GM23338 (cell line): ENCODE measurements around the gene TRIM15. TPM values are rescaled to one million over a fixed set of nuclear protein-coding genes. Genes with fewer than 3 reads are reported as not detected.
A peak's percentile ranks its signal among the peaks of the same experiment; 100 is the strongest.

Experiments
- ATAC-seq: fragments of 200-7000 bp; cut with Tn5 transposase; 3 replicates; pipeline ENCODE4 v1.9.1; 2020
- DNase-seq: peaks from one replicate; pipeline ENCODE4 v3.0.0-alpha.2; 2015; ENCODE audit warnings: low spot score
- H2AFZ ChIP-seq: fragments of 200-600 bp; sonication (generic); 2 replicates; pipeline ENCODE4 v1.8.0; 2016; ENCODE audit warnings: antibody characterized with exemption, mild to moderate bottlenecking, moderate library complexity
- H3F3A ChIP-seq: fragments of 200-600 bp; sonication (generic); replicated peaks from 2 replicates; pipeline ENCODE4 v1.8.0; 2017; ENCODE audit warnings: antibody characterized with exemption, mixed run types, low read depth
- H3K27ac ChIP-seq: fragments of 200-600 bp; sonication (generic); 2 replicates; pipeline ENCODE4 v1.6.1; 2016; ENCODE audit warnings: low read depth
- H3K27me3 ChIP-seq: fragments of 200-600 bp; sonication (generic); 2 replicates; pipeline ENCODE4 v1.8.0; 2016; ENCODE audit warnings: mild to moderate bottlenecking, mixed run types, moderate library complexity; ENCODE audit not compliant: insufficient read depth
- H3K36me3 ChIP-seq: fragments of 200-600 bp; sonication (generic); 2 replicates; pipeline ENCODE4 v1.8.0; 2016; ENCODE audit warnings: mild to moderate bottlenecking; ENCODE audit not compliant: insufficient read depth
- H3K4me1 ChIP-seq: fragments of 200-600 bp; sonication (generic); 2 replicates; pipeline ENCODE4 v1.8.0; 2016; ENCODE audit warnings: mild to moderate bottlenecking, moderate library complexity; ENCODE audit not compliant: insufficient read depth
- H3K4me2 ChIP-seq: fragments of 200-600 bp; sonication (generic); 2 replicates; pipeline ENCODE4 v1.7.1; 2017; ENCODE audit warnings: mixed run types
- H3K4me3 ChIP-seq: fragments of 200-600 bp; sonication (generic); 2 replicates; pipeline ENCODE4 v1.6.1; 2016; ENCODE audit warnings: mixed run types
- H3K79me2 ChIP-seq: fragments of 200-600 bp; sonication (generic); replicated peaks from 2 replicates; pipeline ENCODE4 v1.8.0; 2017; ENCODE audit warnings: mild to moderate bottlenecking; ENCODE audit not compliant: insufficient read depth
- H3K9me2 ChIP-seq: fragments of 200-600 bp; sonication (generic); 2 replicates; pipeline ENCODE4 v1.8.0; 2017; ENCODE audit not compliant: insufficient read depth
- H4K20me1 ChIP-seq: fragments of 200-600 bp; sonication (generic); replicated peaks from 2 replicates; pipeline ENCODE4 v1.8.0; 2017; ENCODE audit warnings: mild to moderate bottlenecking; ENCODE audit not compliant: insufficient read depth
- H3K27ac Mint-ChIP-seq: 2 replicates; pipeline ENCODE4 v1.8.0; 2020; ENCODE audit warnings: inconsistent platforms, mild to moderate bottlenecking, moderate library complexity, mixed read lengths
- H3K27me3 Mint-ChIP-seq: 3 replicates; pipeline ENCODE4 v1.8.0; 2022; ENCODE audit warnings: low read depth, mild to moderate bottlenecking, moderate library complexity, mixed read lengths, inconsistent platforms; ENCODE audit not compliant: insufficient read depth, poor library complexity
- H3K36me3 Mint-ChIP-seq: 3 replicates; pipeline ENCODE4 v1.8.0; 2021; ENCODE audit warnings: low read depth, mild to moderate bottlenecking, inconsistent platforms, moderate library complexity, mixed read lengths
- H3K4me1 Mint-ChIP-seq: 3 replicates; pipeline ENCODE4 v1.8.0; 2020; ENCODE audit warnings: mild to moderate bottlenecking, inconsistent platforms, mixed read lengths
- H3K4me3 Mint-ChIP-seq: 3 replicates; pipeline ENCODE4 v1.8.0; 2021; ENCODE audit warnings: moderate library complexity, mild to moderate bottlenecking, inconsistent platforms, mixed read lengths
- H3K9me3 Mint-ChIP-seq: 3 replicates; pipeline ENCODE4 v1.8.0; 2020; ENCODE audit warnings: moderate library complexity, mild to moderate bottlenecking, inconsistent platforms, mixed read lengths
- EZH2 ChIP-seq: fragments of 200-600 bp; sonication (generic); IDR thresholded peaks from one replicate; pipeline ENCODE4 v1.8.0; 2017; ENCODE audit warnings: antibody characterized with exemption, mild to moderate bottlenecking, low read depth; ENCODE audit not compliant: unreplicated experiment
- EZH2phosphoT487 ChIP-seq: fragments of 200-600 bp; sonication (generic); IDR thresholded peaks from one replicate; pipeline ENCODE4 v1.8.1; 2018; ENCODE audit warnings: antibody characterized with exemption; ENCODE audit not compliant: unreplicated experiment
- NANOG ChIP-seq: IDR thresholded peaks from 2 replicates; pipeline ENCODE4 v1.6.1; 2016; ENCODE audit warnings: antibody characterized with exemption, borderline replicate concordance
- POLR2AphosphoS5 ChIP-seq: IDR thresholded peaks from 2 replicates; pipeline ENCODE4 v1.6.1; 2016; ENCODE audit warnings: antibody characterized with exemption, low read depth
- STAT1 ChIP-seq: IDR thresholded peaks from one replicate; pipeline ENCODE4 v1.6.1; 2016; ENCODE audit warnings: antibody characterized with exemption; ENCODE audit not compliant: unreplicated experiment
- ZNF331 ChIP-seq: fragments of 250-450 bp; sonication (Bioruptor Pico); IDR thresholded peaks from 2 replicates; pipeline ENCODE4 v1.5.0; 2020; ENCODE audit warnings: low read depth, mild to moderate bottlenecking, moderate library complexity
- polyA plus RNA-seq: library from polyadenylated mRNA; unstranded; fragments of >200 nt; fragmentation: Nextera tagmentation; extraction: Ambion mirVana; gene quantifications from 2 replicates; pipeline ENCODE4 v1.2.1, GENCODE V29; 2016
- total RNA-seq: library from RNA; depleted of rRNA; stranded (reverse); fragments of >200 nt; shearing (Covaris generic); gene quantifications from 2 replicates; pipeline ENCODE4 v1.2.3, GENCODE V29; 2014
- TF ChIP-seq, protein P1 (sequence below): IDR thresholded peaks from 2 replicates; pipeline ENCODE4 v1.6.1; 2016; ENCODE audit warnings: antibody characterized with exemption
- TF ChIP-seq, protein P2 (sequence below): fragments of 250-450 bp; sonication (Bioruptor Pico); IDR thresholded peaks from 2 replicates; pipeline ENCODE4 v1.5.0; 2020; ENCODE audit warnings: mild to moderate bottlenecking, moderate library complexity
- TF ChIP-seq, protein P3 (sequence below), 2 experiments: fragments of 200-600 bp in 1 of 2; sonication (generic) in 1 of 2; conservative IDR thresholded peaks; 2 replicates each; pipeline versions ENCODE4 v1.5.1 to v1.6.1; 2016 to 2017; ENCODE audit warnings: antibody characterized with exemption in 2 of 2, low read depth in 2 of 2, mild to moderate bottlenecking in 2 of 2, moderate library complexity in 1 of 2

TRIM15 gene
- total and polyA plus RNA-seq, 2 experiments from 2014 or later = 0.21 to 1.0 TPM

DNA sequence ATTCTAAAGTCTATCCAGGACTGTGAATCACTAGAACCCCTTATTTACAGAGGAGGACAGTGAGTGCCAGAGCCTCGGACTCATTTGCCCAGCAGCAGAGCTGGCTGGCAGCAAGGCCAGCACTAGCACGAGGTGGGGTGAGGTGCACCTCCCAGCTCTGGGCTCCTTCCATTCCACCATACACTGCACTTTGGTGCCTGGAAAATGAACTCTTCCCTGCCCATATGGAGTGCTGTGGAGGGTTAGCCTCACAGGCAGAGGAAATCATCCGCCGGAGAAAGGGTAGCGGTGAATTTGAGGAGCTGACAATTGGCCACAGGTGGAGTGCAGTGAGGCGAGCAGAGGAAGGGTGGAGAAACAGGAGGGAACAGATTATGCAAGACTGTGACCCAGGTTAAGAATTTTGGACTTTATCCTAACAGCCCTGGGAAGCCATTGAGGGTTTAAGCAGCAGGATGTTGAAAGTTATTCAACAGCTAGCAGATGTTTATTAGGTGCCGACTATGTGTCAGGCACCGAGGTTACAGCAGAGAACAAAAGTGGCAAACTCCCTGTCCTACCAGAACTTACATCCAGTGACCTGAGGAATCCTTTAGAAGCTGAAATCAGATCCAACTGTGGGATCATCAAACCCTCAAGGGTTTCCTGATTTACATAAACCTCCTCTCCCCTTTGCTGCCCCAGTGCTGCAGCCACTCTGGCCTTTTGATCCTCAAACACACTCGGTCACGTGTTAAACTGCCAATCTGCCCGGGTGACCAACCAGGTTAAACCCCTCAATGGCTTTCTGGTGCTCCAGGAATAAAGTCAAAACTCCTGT lies 43.7 kb downstream of the TRIM15 start:
- Mint-ChIP-seq H3K9me3 (no peaks in the 10 kb centered on the region), H3K27me3 (peaks cover 5% of the 10 kb centered on the region), H3K27ac (0 out of 2 replicates have a peak overlapping the region, but pooled peaks have one; percentile 33), H3K4me3 (peak overlapping the region; percentile 3; the same call in 1 of the 3 replicates), H3K4me1 (peaks cover 51% of the 10 kb centered on the region), H3K36me3 (no peaks in the 10 kb centered on the region; the same call in 1 of the 3 replicates)
- Histone ChIP-seq H3K4me1 (peaks cover 45% of the 10 kb centered on the region), H3K4me2 (peak overlapping the region; percentile 66), H3K27ac (peak overlapping the region; percentile 74; the same call in 1 of the 2 replicates), H3K4me3 (no peak overlapping the region; the same call in 1 of the 2 replicates), H2AFZ (no peak overlapping the region), H3K27me3 (no peaks in the 10 kb centered on the region), H3K79me2 (peaks cover 74% of the 10 kb centered on the region), H3F3A (no peaks in the 10 kb centered on the region; the same call in 1 of the 2 replicates), H3K36me3 (no peaks in the 10 kb centered on the region), H3K9me2 (no peaks in the 10 kb centered on the region), H4K20me1 (peaks cover 28% of the 10 kb centered on the region)
- DNase-seq (peak; percentile 55), ATAC-seq (peak; percentile 74)
- no peak for TF ChIP-seq POLR2AphosphoS5
- no peak for TF ChIP-seq STAT1
- TF ChIP-seq, protein P1, sequence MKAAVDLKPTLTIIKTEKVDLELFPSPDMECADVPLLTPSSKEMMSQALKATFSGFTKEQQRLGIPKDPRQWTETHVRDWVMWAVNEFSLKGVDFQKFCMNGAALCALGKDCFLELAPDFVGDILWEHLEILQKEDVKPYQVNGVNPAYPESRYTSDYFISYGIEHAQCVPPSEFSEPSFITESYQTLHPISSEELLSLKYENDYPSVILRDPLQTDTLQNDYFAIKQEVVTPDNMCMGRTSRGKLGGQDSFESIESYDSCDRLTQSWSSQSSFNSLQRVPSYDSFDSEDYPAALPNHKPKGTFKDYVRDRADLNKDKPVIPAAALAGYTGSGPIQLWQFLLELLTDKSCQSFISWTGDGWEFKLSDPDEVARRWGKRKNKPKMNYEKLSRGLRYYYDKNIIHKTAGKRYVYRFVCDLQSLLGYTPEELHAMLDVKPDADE = no peak
- TF ChIP-seq EZH2phosphoT487 = no peak
- TF ChIP-seq ZNF331 (CRISPR knock-in tag) = no peak
- no peak for TF ChIP-seq EZH2
- TF ChIP-seq, protein P2, sequence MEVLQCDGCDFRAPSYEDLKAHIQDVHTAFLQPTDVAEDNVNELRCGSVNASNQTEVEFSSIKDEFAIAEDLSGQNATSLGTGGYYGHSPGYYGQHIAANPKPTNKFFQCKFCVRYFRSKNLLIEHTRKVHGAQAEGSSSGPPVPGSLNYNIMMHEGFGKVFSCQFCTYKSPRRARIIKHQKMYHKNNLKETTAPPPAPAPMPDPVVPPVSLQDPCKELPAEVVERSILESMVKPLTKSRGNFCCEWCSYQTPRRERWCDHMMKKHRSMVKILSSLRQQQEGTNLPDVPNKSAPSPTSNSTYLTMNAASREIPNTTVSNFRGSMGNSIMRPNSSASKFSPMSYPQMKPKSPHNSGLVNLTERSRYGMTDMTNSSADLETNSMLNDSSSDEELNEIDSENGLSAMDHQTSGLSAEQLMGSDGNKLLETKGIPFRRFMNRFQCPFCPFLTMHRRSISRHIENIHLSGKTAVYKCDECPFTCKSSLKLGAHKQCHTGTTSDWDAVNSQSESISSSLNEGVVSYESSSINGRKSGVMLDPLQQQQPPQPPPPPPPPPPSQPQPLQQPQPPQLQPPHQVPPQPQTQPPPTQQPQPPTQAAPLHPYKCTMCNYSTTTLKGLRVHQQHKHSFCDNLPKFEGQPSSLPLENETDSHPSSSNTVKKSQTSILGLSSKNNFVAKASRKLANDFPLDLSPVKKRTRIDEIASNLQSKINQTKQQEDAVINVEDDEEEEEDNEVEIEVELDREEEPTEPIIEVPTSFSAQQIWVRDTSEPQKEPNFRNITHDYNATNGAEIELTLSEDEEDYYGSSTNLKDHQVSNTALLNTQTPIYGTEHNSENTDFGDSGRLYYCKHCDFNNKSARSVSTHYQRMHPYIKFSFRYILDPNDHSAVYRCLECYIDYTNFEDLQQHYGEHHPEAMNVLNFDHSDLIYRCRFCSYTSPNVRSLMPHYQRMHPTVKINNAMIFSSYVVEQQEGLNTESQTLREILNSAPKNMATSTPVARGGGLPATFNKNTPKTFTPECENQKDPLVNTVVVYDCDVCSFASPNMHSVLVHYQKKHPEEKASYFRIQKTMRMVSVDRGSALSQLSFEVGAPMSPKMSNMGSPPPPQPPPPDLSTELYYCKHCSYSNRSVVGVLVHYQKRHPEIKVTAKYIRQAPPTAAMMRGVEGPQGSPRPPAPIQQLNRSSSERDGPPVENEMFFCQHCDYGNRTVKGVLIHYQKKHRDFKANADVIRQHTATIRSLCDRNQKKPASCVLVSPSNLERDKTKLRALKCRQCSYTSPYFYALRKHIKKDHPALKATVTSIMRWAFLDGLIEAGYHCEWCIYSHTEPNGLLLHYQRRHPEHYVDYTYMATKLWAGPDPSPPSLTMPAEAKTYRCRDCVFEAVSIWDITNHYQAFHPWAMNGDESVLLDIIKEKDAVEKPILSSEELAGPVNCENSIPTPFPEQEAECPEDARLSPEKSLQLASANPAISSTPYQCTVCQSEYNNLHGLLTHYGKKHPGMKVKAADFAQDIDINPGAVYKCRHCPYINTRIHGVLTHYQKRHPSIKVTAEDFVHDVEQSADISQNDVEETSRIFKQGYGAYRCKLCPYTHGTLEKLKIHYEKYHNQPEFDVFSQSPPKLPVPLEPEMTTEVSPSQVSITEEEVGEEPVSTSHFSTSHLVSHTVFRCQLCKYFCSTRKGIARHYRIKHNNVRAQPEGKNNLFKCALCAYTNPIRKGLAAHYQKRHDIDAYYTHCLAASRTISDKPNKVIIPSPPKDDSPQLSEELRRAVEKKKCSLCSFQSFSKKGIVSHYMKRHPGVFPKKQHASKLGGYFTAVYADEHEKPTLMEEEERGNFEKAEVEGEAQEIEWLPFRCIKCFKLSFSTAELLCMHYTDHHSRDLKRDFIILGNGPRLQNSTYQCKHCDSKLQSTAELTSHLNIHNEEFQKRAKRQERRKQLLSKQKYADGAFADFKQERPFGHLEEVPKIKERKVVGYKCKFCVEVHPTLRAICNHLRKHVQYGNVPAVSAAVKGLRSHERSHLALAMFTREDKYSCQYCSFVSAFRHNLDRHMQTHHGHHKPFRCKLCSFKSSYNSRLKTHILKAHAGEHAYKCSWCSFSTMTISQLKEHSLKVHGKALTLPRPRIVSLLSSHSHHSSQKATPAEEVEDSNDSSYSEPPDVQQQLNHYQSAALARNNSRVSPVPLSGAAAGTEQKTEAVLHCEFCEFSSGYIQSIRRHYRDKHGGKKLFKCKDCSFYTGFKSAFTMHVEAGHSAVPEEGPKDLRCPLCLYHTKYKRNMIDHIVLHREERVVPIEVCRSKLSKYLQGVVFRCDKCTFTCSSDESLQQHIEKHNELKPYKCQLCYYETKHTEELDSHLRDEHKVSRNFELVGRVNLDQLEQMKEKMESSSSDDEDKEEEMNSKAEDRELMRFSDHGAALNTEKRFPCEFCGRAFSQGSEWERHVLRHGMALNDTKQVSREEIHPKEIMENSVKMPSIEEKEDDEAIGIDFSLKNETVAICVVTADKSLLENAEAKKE = no peak
- no peak for TF ChIP-seq NANOG
- TF ChIP-seq, protein P3, sequence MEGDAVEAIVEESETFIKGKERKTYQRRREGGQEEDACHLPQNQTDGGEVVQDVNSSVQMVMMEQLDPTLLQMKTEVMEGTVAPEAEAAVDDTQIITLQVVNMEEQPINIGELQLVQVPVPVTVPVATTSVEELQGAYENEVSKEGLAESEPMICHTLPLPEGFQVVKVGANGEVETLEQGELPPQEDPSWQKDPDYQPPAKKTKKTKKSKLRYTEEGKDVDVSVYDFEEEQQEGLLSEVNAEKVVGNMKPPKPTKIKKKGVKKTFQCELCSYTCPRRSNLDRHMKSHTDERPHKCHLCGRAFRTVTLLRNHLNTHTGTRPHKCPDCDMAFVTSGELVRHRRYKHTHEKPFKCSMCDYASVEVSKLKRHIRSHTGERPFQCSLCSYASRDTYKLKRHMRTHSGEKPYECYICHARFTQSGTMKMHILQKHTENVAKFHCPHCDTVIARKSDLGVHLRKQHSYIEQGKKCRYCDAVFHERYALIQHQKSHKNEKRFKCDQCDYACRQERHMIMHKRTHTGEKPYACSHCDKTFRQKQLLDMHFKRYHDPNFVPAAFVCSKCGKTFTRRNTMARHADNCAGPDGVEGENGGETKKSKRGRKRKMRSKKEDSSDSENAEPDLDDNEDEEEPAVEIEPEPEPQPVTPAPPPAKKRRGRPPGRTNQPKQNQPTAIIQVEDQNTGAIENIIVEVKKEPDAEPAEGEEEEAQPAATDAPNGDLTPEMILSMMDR (conservative IDR thresholded peaks at IDR 0.05; ENCODE audit: low read depth in 2 of 2) = no peak
